Skin epidermis (tissue), 12 donors: Measurements from ENCODE around the gene CAP1.
A peak's percentile ranks its signal among the peaks of the same experiment; 100 is the strongest.
"Not testable (repeated sequence)": the region's sequence is repeated elsewhere in the genome, so short reads cannot be mapped to it uniquely, and the experiment has no call there.

Experiments
- H3K27ac ChIP-seq, 21 experiments: fragments of 200-600 bp; sonication (generic) in 11 of 21; one replicate each; pipeline ENCODE4 v1.5.0; 2020; ENCODE audit warnings: mild to moderate bottlenecking in 3 of 21, inconsistent platforms in 2 of 21, moderate library complexity in 2 of 21
- H3K4me3 ChIP-seq, 7 experiments: fragments of 200-600 bp; sonication (generic) in 2 of 7; one replicate each; pipeline ENCODE4 v1.5.0; 2020; ENCODE audit warnings: inconsistent platforms in 2 of 7, mild to moderate bottlenecking in 2 of 7, moderate library complexity in 1 of 7

The CAP1 gene

DNA sequence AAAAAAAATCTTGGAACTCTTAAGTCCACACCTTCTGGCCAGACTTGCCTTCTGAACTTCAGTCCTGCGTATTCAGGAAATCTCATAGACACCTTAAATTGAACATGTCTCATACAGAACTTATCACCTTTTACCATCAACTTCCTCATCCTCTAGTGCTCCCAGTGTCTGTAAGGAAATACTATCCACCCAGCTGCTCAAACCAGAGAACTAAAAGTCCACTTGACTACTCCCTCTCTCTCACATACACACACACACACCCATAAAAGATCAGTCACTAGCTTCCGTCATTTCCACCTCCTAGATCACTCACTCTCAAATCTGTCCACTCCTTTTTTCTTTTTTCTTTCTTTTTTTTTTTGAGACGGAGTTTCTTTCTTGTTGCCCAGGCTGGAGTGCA lies 10.9 kb upstream of the CAP1 start:
- no peak overlapping the region for H3K27ac ChIP-seq
- H3K4me3 ChIP-seq, result no peak overlapping the region

- H3K27ac ChIP-seq, result no peak overlapping the region
Observed at GRCh38 chr1:40030528-40031135, 9.9 kb upstream of the CAP1 start.

DNA sequence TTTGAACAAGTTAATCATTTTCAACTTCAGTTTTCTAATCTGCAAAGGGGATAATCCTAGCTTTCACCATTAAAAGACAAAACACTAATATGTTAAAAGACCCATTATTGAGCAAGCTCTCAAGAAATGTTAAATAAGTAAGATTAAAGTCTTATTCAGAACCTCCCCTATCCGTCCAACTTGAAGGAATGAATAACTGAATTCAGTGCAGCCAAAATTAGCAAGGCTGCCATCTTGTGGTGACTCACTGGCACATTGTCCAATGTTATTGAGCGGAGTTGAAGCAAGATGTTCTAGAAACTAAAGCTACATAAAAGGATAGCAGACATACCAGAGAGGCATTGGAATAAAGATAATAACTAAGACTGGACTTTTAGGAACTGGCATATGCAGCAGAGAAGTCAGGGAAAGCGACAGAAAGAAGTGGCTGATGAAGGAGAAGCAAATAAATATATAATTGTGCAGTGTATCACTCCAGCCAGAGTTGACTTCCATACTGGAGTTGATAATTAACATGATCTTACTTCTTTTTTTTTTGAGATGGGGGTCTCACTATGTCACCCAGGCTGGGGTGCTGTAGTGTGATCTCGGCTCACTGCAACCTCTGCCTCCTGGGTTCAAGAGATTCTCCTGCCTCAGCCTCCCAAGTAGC lies 8.2 kb upstream of the CAP1 start:
- H3K27ac ChIP-seq, result no peak overlapping the region
- no peak overlapping the region for H3K4me3 ChIP-seq

More at GRCh38 chr1:40030528-40031135, 9.9 kb upstream of the CAP1 start:
- H3K4me3 ChIP-seq, result no peak overlapping the region

DNA sequence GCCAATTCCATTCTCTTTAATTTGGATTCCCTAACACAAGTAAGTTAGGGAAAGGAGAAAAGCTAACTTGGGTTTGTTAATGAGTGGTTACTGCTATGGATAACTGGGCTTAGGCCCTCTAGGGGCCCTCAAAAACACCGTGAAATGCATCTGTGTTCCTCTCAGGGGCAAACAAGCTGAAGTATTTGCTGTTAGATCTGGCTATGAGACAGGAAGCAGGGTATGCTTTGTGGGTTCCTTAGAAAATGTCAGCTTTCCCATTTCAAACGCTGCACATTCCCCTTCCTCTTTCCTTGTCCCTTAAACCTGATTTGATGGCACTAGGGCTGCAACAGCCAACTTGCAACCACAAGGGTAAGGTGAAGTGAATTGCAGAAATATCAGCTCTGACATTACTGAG lies 5.7 kb upstream of the CAP1 start:
- H3K4me3 ChIP-seq, result no peak overlapping the region
- H3K27ac ChIP-seq, result peak overlapping the region in 7 of 21 experiments; percentile 5 to 78 (median 33)

GRCh38 chr1:40036574-40036973 lies 4.0 kb upstream of the CAP1 start:
- Histone ChIP-seq H3K4me3 (no peak overlapping the region), H3K27ac (peak overlapping the region in 12 of 21 experiments; percentile 8 to 59 (median 40))

- H3K27ac ChIP-seq, result peak overlapping the region in 8 of 21 experiments; percentile 8 to 100 (median 34)
- H3K4me3 ChIP-seq, result not testable (repeated sequence)
Observed at GRCh38 chr1:40037254-40037653, 3.3 kb upstream of the CAP1 start.

- no peak overlapping the region for H3K4me3 ChIP-seq
Observed at GRCh38 chr1:40038697-40039096, 1.8 kb upstream of the CAP1 start.

GRCh38 chr1:40039245-40039756 lies 1.2 kb upstream of the CAP1 start:
- peak overlapping the region; percentile 62 to 100 (median 96) for H3K4me3 ChIP-seq
- peak overlapping the region; percentile 93 to 100 (median 99) for H3K27ac ChIP-seq

More at GRCh38 chr1:40038697-40039096, 1.8 kb upstream of the CAP1 start:
- H3K27ac ChIP-seq, result peak overlapping the region in 20 of 21 experiments; percentile 93 to 100 (median 99)

GRCh38 chr1:40039757-40040510 lies 595 bp upstream of the CAP1 start:
- Histone ChIP-seq H3K4me3 (peak overlapping the region; percentile 62 to 100 (median 96)), H3K27ac (peak overlapping the region; percentile 93 to 100 (median 99))

DNA sequence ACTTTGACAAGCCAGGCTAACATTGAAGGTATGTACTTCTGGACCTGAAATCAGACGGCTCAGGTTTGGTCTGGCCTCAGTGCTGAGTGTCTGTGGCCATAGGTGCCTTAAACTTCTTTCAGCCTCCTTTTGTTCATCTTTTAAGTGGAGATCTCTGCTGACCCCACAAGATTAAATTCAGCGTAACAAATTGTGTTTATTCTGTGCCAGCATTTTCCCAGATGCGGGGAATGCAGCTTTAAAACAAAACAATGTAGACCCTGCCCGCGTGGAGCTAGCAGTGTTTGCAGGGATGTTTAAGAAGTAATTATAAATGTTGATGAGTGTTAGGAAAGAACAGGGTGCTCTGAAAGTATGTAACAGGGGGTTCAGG lies 923 bp downstream of the CAP1 start:
- peak overlapping the region; percentile 62 to 100 (median 96) for H3K4me3 ChIP-seq
- peak overlapping the region; percentile 95 to 100 (median 98) for H3K27ac ChIP-seq

DNA sequence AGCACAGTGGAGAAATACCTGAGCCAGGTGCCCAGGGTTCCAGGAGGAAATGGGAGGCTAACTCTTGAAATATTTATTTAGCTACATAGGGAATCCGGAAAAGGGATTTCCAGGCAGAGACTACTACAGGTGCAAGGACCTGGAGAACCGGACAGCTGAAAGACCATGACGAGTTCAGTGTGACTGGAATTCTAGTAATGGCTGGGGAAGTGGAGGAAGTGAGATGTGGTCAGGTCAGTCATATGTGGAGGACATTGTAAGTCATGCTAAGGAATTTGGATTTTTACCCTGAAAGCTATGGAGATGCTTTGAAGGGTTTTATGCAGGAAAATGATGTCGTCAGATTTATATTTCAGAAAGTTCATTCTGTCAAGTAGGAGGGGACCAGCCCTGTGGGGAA lies 1.8 kb downstream of the CAP1 start:
- H3K4me3 ChIP-seq, result peak overlapping the region; percentile 5 to 100 (median 86)
- H3K27ac ChIP-seq, result peak overlapping the region in 13 of 21 experiments; percentile 3 to 100 (median 98)

- H3K27ac ChIP-seq, result peak overlapping the region in 2 of 21 experiments; percentile 29 to 100
- H3K4me3 ChIP-seq, result no peak overlapping the region
Observed at GRCh38 chr1:40044110-40044509, 3.6 kb downstream of the CAP1 start.

- Histone ChIP-seq H3K27ac (peak overlapping the region in 2 of 21 experiments; percentile 27 to 29), H3K4me3 (no peak overlapping the region)
Observed at GRCh38 chr1:40045182-40045581, 4.7 kb downstream of the CAP1 start.

GRCh38 chr1:40045766-40046165 lies 5.2 kb downstream of the CAP1 start:
- H3K27ac ChIP-seq, result peak overlapping the region in 2 of 21 experiments; percentile 27 to 29
- no peak overlapping the region for H3K4me3 ChIP-seq

- Histone ChIP-seq H3K4me3 (no peak overlapping the region), H3K27ac (peak overlapping the region in 1 of 21 experiments; percentile 27)
Observed at GRCh38 chr1:40047276-40047675, 6.7 kb downstream of the CAP1 start.

GRCh38 chr1:40047769-40048168 lies 7.2 kb downstream of the CAP1 start:
- H3K4me3 ChIP-seq, result no peak overlapping the region
- peak overlapping the region in 1 of 21 experiments; percentile 27 for H3K27ac ChIP-seq

DNA sequence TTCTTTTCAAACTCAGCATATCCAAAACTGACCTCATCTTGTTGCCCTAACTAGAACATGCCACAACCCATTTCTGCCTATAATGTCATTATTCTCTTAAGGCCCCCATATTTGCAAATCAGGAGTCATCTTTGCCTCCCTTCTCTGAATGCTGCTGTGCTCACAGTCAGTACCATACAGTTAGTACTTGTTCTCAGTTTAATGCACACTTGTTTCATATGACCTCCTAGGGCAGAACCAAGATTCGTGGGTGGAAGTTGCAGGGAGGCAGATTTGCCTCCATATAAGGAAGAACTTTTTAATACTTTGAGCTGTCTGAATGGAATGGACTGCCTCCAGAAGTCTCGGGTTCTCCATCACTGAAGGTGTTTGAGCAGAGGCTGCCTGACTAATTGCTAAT lies 9.2 kb downstream of the CAP1 start:
- Histone ChIP-seq H3K4me3 (no peak overlapping the region), H3K27ac (peak overlapping the region in 5 of 21 experiments; percentile 12 to 58 (median 26))

DNA sequence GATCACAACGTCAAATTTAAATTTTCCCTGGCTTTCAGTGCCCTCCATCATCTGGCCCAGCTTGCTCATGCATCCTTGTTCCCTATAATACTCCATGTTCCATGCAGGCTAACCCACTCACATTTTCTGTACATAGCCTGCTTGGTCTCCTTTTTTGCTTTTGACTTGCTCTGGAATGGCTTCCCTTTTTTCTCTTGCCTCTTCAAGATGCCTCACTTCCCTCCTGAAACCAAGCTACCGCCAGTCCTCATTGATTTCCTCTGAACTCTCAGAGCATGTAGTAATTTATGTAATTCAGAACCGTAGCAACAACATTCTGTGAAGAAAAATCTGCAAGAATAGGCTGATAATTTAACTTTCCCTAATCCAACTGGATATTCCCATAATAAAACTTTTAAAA lies 10.3 kb downstream of the CAP1 start:
- Histone ChIP-seq H3K4me3 (no peak overlapping the region), H3K27ac (peak overlapping the region in 1 of 21 experiments; percentile 2)

GRCh38 chr1:40053138-40053887 lies 12.8 kb downstream of the CAP1 start:
- H3K27ac ChIP-seq, result peak overlapping the region in 1 of 21 experiments; percentile 3

More at GRCh38 chr1:40053138-40053887, 12.8 kb downstream of the CAP1 start:
- H3K4me3 ChIP-seq, result no peak overlapping the region
